Astrocyte of the hippocampus (primary cell): Measurements from ENCODE around the gene MEIS3.
A peak's percentile ranks its signal among the peaks of the same experiment; 100 is the strongest.
"Not testable (repeated sequence)": the region's sequence is repeated elsewhere in the genome, so short reads cannot be mapped to it uniquely, and the experiment has no call there.

Experiments
- DNase-seq: peaks from one replicate; pipeline ENCODE4 v3.0.0; 2011; ENCODE audit warnings: low read depth, low spot score

Gene MEIS3

GRCh38 chr19:47386582-47386981 is 32.7 kb downstream of the MEIS3 start:
- DNase-seq, result not testable (repeated sequence)

GRCh38 chr19:47384533-47384932 is 34.8 kb downstream of the MEIS3 start:
- not testable (repeated sequence) for DNase-seq

- not testable (repeated sequence) for DNase-seq
Measured at GRCh38 chr19:47383890-47384289, 35.4 kb downstream of the MEIS3 start.

GRCh38 chr19:47381653-47382279 is 37.6 kb downstream of the MEIS3 start:
- no peak for DNase-seq

GRCh38 chr19:47381121-47381520 is 38.2 kb downstream of the MEIS3 start:
- no peak for DNase-seq

GRCh38 chr19:47380559-47380958 is 38.8 kb downstream of the MEIS3 start:
- no peak for DNase-seq

DNA sequence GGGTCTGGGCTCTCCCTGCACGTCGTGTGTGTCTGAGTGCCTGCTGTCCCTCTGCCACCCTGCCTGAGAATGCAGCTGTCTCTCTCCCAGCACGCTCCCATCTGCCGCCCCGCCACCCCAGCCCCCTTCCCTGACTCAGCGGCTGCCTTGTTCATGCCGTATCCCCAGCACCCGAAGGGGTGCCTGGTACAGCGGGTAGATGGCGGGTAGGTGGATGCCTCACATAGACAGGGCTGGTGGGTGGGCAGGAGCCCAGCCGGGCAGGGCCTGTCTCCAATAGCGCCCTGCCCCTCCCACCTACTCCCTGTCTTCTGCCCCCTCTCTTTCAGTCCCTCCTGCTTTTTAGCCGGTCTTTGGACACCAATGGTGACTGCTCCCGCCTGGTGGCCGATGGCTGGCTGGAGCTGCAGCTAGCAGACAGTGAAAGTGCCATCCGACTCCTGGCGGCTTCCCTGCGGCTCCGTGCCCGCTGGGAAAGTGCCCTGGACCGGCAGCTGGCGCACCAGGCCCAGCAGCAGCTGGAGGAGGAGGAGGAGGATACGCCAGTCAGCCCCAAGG is 39.9 kb downstream of the MEIS3 start:
- DNase-seq, result no peak

GRCh38 chr19:47378246-47378645 is 41.1 kb downstream of the MEIS3 start:
- DNase-seq, result no peak

DNA sequence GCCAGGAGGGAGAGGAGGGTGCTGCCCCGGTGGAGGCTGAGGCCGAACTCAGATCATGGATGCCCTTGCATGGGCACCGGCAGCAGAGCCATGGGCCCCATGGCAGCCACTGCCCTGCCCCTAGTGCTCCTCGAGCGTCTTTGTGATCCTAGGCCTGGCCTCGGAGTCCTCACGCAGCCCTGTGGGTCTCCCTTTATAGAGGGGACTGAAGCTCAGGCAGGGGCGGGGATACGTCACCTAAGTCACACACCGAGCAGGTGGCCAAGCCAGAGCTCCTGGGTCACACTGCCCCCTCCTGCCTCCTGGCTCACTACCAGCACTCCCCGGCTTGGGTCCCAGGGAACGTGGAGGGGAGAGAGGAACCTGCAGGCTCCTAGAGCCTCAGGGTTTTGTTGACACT is 41.5 kb downstream of the MEIS3 start:
- no peak for DNase-seq

GRCh38 chr19:47377208-47377701 is 42.1 kb downstream of the MEIS3 start:
- DNase-seq, result no peak

DNA sequence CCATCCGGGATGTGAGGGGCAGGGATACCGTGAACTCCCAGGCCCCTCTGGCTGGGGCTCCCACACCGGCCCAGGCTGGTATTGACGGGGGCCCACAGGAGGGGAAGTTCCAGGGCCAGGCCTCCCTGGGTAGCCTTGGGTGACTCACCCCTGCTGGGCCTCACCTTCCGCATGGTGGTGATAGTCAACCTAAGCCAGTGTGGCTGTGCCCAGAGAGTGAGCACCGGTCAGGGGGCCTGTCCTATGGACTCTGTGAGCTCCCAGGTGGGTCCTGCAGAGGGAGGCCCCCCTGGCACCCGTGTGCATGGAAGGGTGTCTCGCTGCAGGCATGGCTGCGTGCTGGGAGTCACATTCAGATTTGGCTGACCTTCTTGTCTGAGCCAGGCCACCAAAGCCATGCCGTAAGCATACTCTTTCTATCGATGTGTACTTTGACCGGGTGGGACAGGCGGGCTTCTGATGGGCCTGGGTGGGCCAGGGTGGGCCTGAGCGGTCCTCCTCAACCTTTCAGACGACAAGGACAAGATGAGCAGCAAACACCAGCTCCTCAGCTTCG is 42.7 kb downstream of the MEIS3 start:
- DNase-seq, result no peak

DNA sequence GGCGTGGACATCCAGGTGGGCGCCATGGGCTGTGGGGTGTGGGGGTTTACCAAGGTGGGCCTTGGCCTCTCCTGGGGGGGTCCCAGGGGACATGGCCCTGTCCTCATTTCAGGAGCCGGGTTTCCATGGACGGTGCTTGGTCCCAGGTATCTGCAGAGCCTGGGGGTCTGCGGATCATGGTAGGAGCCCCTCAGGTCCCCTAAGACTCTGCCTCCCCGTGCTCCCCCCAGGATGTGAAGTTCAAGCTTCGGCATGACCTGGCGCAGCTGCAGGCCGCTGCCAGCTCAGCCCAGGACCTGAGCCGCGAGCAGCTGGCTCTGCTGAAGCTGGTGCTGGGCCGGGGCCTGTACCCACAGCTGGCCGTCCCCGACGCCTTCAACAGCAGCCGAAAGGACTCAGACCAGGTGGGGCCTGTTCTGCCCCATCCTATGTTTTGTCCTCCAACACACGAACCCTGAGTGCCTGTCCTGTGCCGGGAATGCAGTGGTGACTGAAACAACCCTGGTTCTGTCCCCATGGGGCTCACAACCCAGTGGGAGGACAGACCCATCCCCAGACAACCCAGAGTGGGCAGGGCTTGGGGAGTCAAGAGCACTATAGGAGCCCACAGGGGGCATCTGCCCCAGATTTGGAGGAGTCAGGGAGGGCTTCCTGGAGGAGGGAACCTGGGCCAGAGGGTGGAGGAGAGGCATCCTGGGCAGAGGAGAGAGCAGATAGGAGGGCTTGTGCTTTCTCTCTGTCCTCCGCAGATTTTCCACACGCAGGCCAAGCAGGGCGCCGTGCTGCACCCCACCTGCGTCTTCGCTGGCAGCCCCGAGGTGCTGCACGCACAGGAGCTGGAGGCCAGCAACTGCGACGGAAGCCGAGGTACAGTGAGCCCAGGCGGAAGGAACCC is 43.4 kb downstream of the MEIS3 start:
- DNase-seq, result no peak

GRCh38 chr19:47374876-47375693 is 44.2 kb downstream of the MEIS3 start:
- DNase-seq, result no peak

GRCh38 chr19:47373246-47374240 is 45.8 kb downstream of the MEIS3 start:
- no peak for DNase-seq

DNA sequence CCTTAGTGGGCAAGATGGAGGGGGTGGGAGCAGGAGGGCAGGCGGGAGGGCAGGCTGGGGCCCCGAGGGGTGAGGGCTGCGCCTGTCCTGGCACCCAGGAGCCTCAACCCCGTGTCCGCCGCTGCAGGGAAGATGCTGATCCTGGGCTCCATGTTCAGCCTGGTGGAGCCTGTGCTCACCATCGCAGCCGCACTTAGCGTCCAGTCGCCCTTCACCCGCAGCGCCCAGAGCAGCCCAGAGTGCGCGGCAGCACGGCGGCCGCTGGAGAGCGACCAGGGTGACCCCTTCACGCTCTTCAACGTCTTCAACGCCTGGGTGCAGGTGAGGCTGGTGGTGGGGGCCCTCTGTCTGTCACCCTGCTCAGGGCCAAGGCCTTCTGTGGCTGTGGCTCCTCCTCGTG is 46.7 kb downstream of the MEIS3 start:
- DNase-seq, result no peak

GRCh38 chr19:47371261-47371660 is 48.1 kb downstream of the MEIS3 start:
- DNase-seq, result no peak

DNA sequence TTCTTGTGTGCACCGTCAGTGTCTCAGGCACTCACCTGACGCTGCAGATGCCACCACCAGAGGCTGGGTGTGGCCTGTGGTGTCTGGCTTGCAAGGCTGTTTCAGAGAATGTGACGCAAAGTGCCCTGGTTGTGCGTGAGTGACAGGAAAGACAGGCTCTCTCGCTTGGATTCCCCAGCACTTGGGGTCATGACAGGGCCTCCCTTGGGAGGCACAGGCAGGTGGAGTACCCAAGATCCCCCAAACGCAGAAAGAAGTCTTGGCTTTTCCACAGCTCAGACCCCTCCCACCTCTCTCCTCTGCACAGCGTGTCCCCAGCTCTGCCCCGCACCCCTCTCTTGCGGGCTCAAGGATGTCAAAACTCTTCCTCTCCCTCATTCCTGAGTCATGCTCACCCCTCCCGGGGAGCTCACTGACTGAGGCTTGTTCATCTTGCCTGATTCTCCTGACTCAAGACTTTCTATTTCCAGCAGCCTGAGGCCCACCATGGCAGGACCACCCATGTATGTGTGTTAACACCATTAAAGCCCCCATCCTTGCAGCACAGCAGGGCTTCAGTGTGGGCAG is 49.2 kb downstream of the MEIS3 start:
- peak; percentile 68 for DNase-seq

DNA sequence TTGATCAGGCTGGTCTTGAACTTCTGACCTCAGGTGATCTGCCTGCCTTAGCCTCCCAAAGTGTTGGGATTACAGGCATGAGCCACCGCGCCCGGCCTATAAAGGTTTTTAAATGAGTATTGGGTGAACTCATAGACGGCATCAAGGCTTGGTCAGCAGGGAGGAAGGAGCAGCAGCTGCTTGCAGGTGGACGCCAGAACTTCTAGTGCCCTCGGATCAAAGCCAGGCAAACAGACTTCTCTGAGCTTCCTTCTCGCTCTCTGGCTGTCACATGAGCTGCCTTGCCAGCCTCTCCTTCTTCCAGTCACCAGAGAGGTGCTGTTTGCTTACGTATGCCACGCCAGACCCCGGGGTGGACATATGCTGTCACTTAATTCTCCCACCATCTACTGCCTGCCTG is 53.9 kb downstream of the MEIS3 start:
- DNase-seq, result not testable (repeated sequence)

DNA sequence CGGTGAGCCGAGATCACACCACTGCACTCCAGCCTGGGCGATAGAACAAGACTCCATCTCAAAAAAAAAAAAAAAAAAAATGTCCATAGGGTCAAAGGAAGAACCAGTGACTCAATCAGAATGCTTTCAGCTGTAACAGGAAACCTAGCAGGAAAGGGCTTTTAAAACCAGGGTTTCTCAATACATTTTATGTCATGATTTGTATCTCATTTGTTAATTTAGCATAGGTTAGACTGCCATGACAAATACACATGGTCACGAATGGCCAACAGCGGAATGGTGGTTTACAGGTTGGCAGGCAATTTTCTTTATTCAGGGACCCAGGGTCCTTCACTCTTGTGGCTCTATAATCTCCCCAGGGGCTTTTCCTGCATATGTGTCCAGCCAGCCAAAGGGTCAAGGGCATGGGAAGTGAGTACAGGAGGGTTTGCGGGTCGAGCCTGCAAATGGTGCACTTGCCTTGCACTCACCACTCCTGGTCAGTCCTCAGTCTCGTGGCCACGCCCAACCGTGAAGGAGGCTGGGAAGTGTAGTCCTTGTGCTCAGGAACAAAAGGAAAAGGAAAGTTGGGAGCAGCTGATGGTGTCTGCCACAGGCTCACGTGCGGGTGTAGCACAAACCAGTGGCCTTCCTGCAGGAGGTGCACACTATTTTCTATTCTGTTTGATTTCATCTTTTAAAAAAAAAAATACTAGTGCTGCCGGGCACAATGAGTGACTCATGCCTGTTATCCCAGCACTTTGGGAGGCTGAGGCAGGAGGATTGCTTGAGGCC is 55.4 kb downstream of the MEIS3 start:
- DNase-seq, result no peak
